K562 (cell line): ENCODE results near the gene BCAS4. TPM values are rescaled to one million over a fixed set of nuclear protein-coding genes. Genes with fewer than 3 reads are reported as not detected.

Experiments
- ATAC-seq: fragments of 200-7000 bp; cut with Tn5 transposase; 3 replicates; pipeline ENCODE4 v1.9.1; 2020; ENCODE audit warnings: moderate library complexity
- BruUV-seq: library from RNA; stranded (reverse); fragments of 400-500 nt; replicated peaks from 2 replicates; lab custom pipeline; 2021; lab: Mats Ljungman, UMichigan
- CTCF ChIA-PET: fragments of 300-600 bp; formaldehyde crosslinking; extraction: SDS; loops from one replicate; lab custom pipeline; 2021; ENCODE audit warnings: low intra/inter-chr PET ratio; lab: Yijun Ruan, JAX
- POLR2A ChIA-PET: fragments of 300-600, 350-650 bp; sonication (Branson Sonifier 250); formaldehyde crosslinking; extraction: SDS; loops from one replicate; lab custom pipeline; 2021; ENCODE audit warnings: antibody characterized with exemption, inconsistent platforms; lab: Yijun Ruan, JAX
- DNase-seq, 4 experiments: peaks; one replicate each; pipeline versions ENCODE4 v3.0.0 to v3.0.0-alpha.2; 2011 to 2018; ENCODE audit warnings: low spot score in 3 of 4, mixed read lengths in 3 of 4; ENCODE audit errors: extremely low read depth in 1 of 4
- FAIRE-seq: peaks from 2 replicates; lab custom pipeline; 2011; peaks lifted over from hg19 to GRCh38; lab: Jason Lieb, UNC
- H2AFZ ChIP-seq: 2 replicates; pipeline ENCODE4 v1.6.0; 2011; ENCODE audit warnings: low read depth, low read length, control low read depth, inconsistent platforms
- H3K27ac ChIP-seq: fragments of 200-600 bp; 3 replicates; pipeline ENCODE4 v1.8.0; 2011; ENCODE audit warnings: low read depth, mild to moderate bottlenecking, control low read depth, inconsistent platforms, low read length, moderate library complexity, mixed read lengths; ENCODE audit errors: extremely low read depth
- H3K27me3 ChIP-seq, 2 experiments: fragments of 300-600 bp in 1 of 2; 2 replicates in 1 of 2; 3 replicates in 1 of 2; pipeline versions ENCODE4 v1.6.0 to v1.8.0; 2011; ENCODE audit warnings: inconsistent platforms in 2 of 2, low read length in 2 of 2, mild to moderate bottlenecking in 1 of 2, mixed read lengths in 1 of 2, moderate library complexity in 1 of 2; ENCODE audit not compliant: control insufficient read depth in 2 of 2, insufficient read depth in 2 of 2
- H3K36me3 ChIP-seq: fragments of 300-600 bp; 3 replicates; pipeline ENCODE4 v1.8.0; 2011; ENCODE audit warnings: mild to moderate bottlenecking, low read length, inconsistent platforms; ENCODE audit not compliant: control insufficient read depth, insufficient read depth
- H3K4me1 ChIP-seq, 2 experiments: fragments of 200-600 bp in 1 of 2; replicated peaks in 1 of 2; 2 replicates in 1 of 2; 3 replicates in 1 of 2; pipeline versions ENCODE4 v1.5.1 to v1.8.0; 2011; ENCODE audit warnings: inconsistent platforms in 2 of 2, low read length in 2 of 2, mild to moderate bottlenecking in 1 of 2, mixed read lengths in 1 of 2, moderate library complexity in 1 of 2; ENCODE audit not compliant: control insufficient read depth in 2 of 2, insufficient read depth in 2 of 2
- H3K4me2 ChIP-seq: 2 replicates; pipeline ENCODE4 v1.6.1; 2011; ENCODE audit warnings: low read length, control low read depth, inconsistent platforms, mixed read lengths; ENCODE audit not compliant: insufficient read depth
- H3K4me3 ChIP-seq: fragments of 200-600 bp; sonication (generic), shearing (Covaris generic); 2 replicates; pipeline ENCODE4 v1.5.1; 2016; ENCODE audit warnings: control low read depth, inconsistent platforms
- H3K79me2 ChIP-seq: fragments of 200-600 bp; 3 replicates; pipeline ENCODE4 v1.8.0; 2011; ENCODE audit warnings: low read length, inconsistent platforms; ENCODE audit not compliant: control insufficient read depth, insufficient read depth
- H3K9ac ChIP-seq, 2 experiments: 2 replicates each; pipeline versions ENCODE4 v1.6.0 to v1.6.1; 2011; ENCODE audit warnings: low read depth in 2 of 2, low read length in 2 of 2, control low read depth in 1 of 2, inconsistent platforms in 1 of 2, mild to moderate bottlenecking in 1 of 2, mixed read lengths in 1 of 2; ENCODE audit not compliant: insufficient read depth in 1 of 2
- H3K9me1 ChIP-seq: one replicate; pipeline ENCODE4 v1.6.0; 2011; ENCODE audit warnings: inconsistent platforms, mild to moderate bottlenecking, low read length, moderate library complexity; ENCODE audit not compliant: control insufficient read depth, insufficient read depth
- H3K9me3 ChIP-seq: replicated peaks from 2 replicates; pipeline ENCODE4 v1.5.1; 2011; ENCODE audit warnings: low read depth, low read length, inconsistent platforms; ENCODE audit not compliant: control insufficient read depth, insufficient read depth
- H4K20me1 ChIP-seq: replicated peaks from 2 replicates; pipeline ENCODE4 v1.6.1; 2011; ENCODE audit warnings: low read length, inconsistent platforms, mixed read lengths; ENCODE audit not compliant: control insufficient read depth, insufficient read depth
- EGR1 ChIP-seq: fragments of 450-650 bp; conservative IDR thresholded peaks from 2 replicates; pipeline ENCODE4 v1.6.1; 2017; ENCODE audit warnings: mild to moderate bottlenecking
- ETV6 ChIP-seq, 3 experiments: fragments of 150-350 bp in 1 of 3; sonication (generic) in 1 of 3; formaldehyde crosslinking in 1 of 3; IDR thresholded peaks; 2 replicates each; pipeline versions ENCODE4 v1.6.1 to v1.8.0; 2014 to 2022; ENCODE audit warnings: borderline replicate concordance in 2 of 3, low read depth in 2 of 3, antibody characterized with exemption in 1 of 3, low read length in 1 of 3, mild to moderate bottlenecking in 1 of 3, missing genetic modification reagents in 1 of 3
- EWSR1 ChIP-seq: fragments of 450-650 bp; IDR thresholded peaks from 2 replicates; pipeline ENCODE4 v1.6.1; 2018; ENCODE audit warnings: borderline replicate concordance, mild to moderate bottlenecking, low read depth, moderate library complexity; ENCODE audit not compliant: partially characterized antibody
- HMG20A ChIP-seq: fragments of 450-650 bp; formaldehyde crosslinking; conservative IDR thresholded peaks from 2 replicates; pipeline ENCODE4 v1.4.0; 2020; ENCODE audit warnings: mild to moderate bottlenecking, mixed read lengths
- RFX1 ChIP-seq: fragments of 450-650 bp; IDR thresholded peaks from 2 replicates; pipeline ENCODE4 v1.6.1; 2016; ENCODE audit warnings: mild to moderate bottlenecking, moderate library complexity
- TARDBP ChIP-seq: fragments of 450-650 bp; IDR thresholded peaks from 2 replicates; pipeline ENCODE4 v1.6.1; 2016
- ZBTB11 ChIP-seq, 3 experiments: fragments of 200-800 bp in 1 of 3; fragments of 250-450 bp in 1 of 3; fragments of 450-650 bp in 1 of 3; sonication (Bioruptor Pico) in 1 of 3; sonication (Bioruptor generic) in 1 of 3; formaldehyde crosslinking in 1 of 3; IDR thresholded peaks; 2 replicates each; pipeline versions ENCODE4 v1.6.1 to v1.8.0; 2016 to 2022; ENCODE audit warnings: mild to moderate bottlenecking in 2 of 3, missing genetic modification characterization in 2 of 3, missing compliant biosample characterization in 1 of 3, moderate library complexity in 1 of 3
- ZEB2 ChIP-seq: fragments of 450-650 bp; IDR thresholded peaks from 2 replicates; pipeline ENCODE4 v1.6.1; 2016
- ZNF395 ChIP-seq: fragments of 200-800 bp; sonication (Bioruptor generic); IDR thresholded peaks from 2 replicates; pipeline ENCODE4 v1.6.1; 2017; ENCODE audit warnings: missing genetic modification characterization, missing compliant biosample characterization
- WGBS: fragments of 100-300 bp; shearing (Covaris generic); methylation state at CpG from one replicate; pipeline ENCODE4 v1.1.6; 2016; ENCODE audit warnings: low coverage, mixed read lengths; ENCODE audit not compliant: insufficient coverage; ENCODE audit errors: missing lambda C conversion rate; 5-methylcytosine and 5-hydroxymethylcytosine counted together
- in situ Hi-C: fragments of 300-500 bp; cut with MboI; formaldehyde crosslinking; loops from 4 replicates; pipeline ENCODE4 v1.15.0; 2018; ENCODE audit warnings: inconsistent platforms, mixed read lengths
- intact Hi-C: fragments of 100-400 bp; cut with micrococcal nuclease; formaldehyde crosslinking; loops from 2 replicates; pipeline ENCODE4 v1.14.2; 2022
- polyA plus RNA-seq, 8 experiments: library from polyadenylated mRNA; depleted of rRNA in 4 of 8; stranded (reverse) in 5 of 8; unstranded in 3 of 8; fragments of >200 nt; fragmentation: Nextera tagmentation in 2 of 8; fragmentation: Illumina TruSeq in 1 of 8; extraction: Ambion mirVana in 2 of 8; extraction: Trizol in 1 of 8; gene quantifications; 2 replicates each; pipeline versions ENCODE4 v1.2.1 to v1.2.3, GENCODE V29; 2011 to 2014; ENCODE audit warnings: inconsistent platforms in 1 of 8, missing spikeins in 1 of 8
- total RNA-seq, 7 experiments: library from RNA; depleted of rRNA in 6 of 7; stranded (reverse); fragments of >200 nt in 6 of 7; fragmentation: Illumina TruSeq in 2 of 7; extraction: Trizol in 2 of 7; gene quantifications; 2 replicates each; pipeline versions ENCODE4 v1.2.1 to v1.2.3, GENCODE V29; 2011 to 2021; ENCODE audit warnings: low replicate concordance in 1 of 7

The BCAS4 gene
- total and polyA plus RNA-seq, 9 of the 15 experiments (the other 6 are each of a cell fraction or from before 2014, with no cell fraction given): 0.15 to 2.3 (median 0.47) TPM

- H3K9me3 ChIP-seq: no peaks in the 10 kb centered on the region
- no peaks in the 10 kb centered on the region for H3K79me2 ChIP-seq
- no peak for DNase-seq
- BruUV-seq: no TSS peak
- H3K4me2 ChIP-seq: peak overlapping the region; percentile 85
- 29% methylated on average over 32 of the region's 35 CpGs for WGBS
- intact Hi-C loops (loop anchor here (2.0 to 10.0 kb wide), 4 partner anchors 134 to 610 kb away; no protein-coding TSS in a partner anchor), in situ Hi-C loops (loop anchor here (10.0 kb wide), 1 partner anchor 510 kb away; no protein-coding TSS in a partner anchor)
- no peaks in the 10 kb centered on the region for H3K36me3 ChIP-seq
- no peak for ATAC-seq
- peak overlapping the region in 1 of 2 experiments; percentile 10; a peak in 2 of 4 replicates for H3K9ac ChIP-seq
- H3K27me3 ChIP-seq: peaks cover 0 to 2% of the 10 kb centered on the region in 2 experiments; a peak in 1 of 5 replicates
- H3K4me3 ChIP-seq: peak overlapping the region; percentile 62
- no peaks in the 10 kb centered on the region for H4K20me1 ChIP-seq
- no peak overlapping the region for H3K27ac ChIP-seq
- peaks cover 13 to 27% of the 10 kb centered on the region in 2 experiments for H3K4me1 ChIP-seq
- peak overlapping the region; percentile 53 for H2AFZ ChIP-seq
- CTCF ChIA-PET: interaction anchor here (0.6 to 3.2 kb wide), 7 partner anchors 18 to 801 kb away, joined by 3 to 28 read pairs (median 6); no protein-coding TSS in a partner anchor
- H3K9me1 ChIP-seq: no peaks in the 10 kb centered on the region
- POLR2A ChIA-PET: interaction anchor here (0.6 to 2.0 kb wide), 6 partner anchors 8 to 164 kb away, joined by 3 to 9 read pairs (median 4); partner anchors contain the start of genes ADNP and DPM1
- peak; percentile 94 for TF ChIP-seq EGR1
- peak; percentile 72 for TF ChIP-seq EWSR1
- TF ChIP-seq RFX1: 0 out of 2 replicates have a peak, but pooled peaks have one; percentile 7
- peak in 1 of 3 experiments; percentile 79; a peak in 2 of 6 replicates for TF ChIP-seq ZBTB11 (CRISPR knock-in tag; IDR thresholded peaks at IDR 0.05)
- 0 out of 2 replicates have a peak, but pooled peaks have one; percentile 58 for TF ChIP-seq ZNF395 (CRISPR knock-in tag)
- 0 out of 2 replicates have a peak, but pooled peaks have one; percentile 28 for TF ChIP-seq ZEB2
- no peak for TF ChIP-seq HMG20A (CRISPR knock-in tag)
- no peak for TF ChIP-seq TARDBP
- no peak for TF ChIP-seq ETV6 (IDR thresholded peaks at IDR 0.05; ENCODE audit: borderline replicate concordance in 1 of 2, low read depth in 2 of 2, low read length in 1 of 2)
- TF ChIP-seq ETV6 (CRISPR knock-in tag; IDR thresholded peaks at IDR 0.05; ENCODE audit: borderline replicate concordance): no peak
- FAIRE-seq: no peak
Measured at GRCh38 chr20:50794181-50794845, 548 bp upstream of the BCAS4 start.
